IPS-NIHi7 (cell line): ENCODE data around the gene EPS15.

Experiments used
- DNase-seq: peaks from one replicate; pipeline ENCODE4 v3.0.0; 2012; ENCODE audit warnings: mixed read lengths; ENCODE audit errors: extremely low spot score

Gene EPS15

DNA sequence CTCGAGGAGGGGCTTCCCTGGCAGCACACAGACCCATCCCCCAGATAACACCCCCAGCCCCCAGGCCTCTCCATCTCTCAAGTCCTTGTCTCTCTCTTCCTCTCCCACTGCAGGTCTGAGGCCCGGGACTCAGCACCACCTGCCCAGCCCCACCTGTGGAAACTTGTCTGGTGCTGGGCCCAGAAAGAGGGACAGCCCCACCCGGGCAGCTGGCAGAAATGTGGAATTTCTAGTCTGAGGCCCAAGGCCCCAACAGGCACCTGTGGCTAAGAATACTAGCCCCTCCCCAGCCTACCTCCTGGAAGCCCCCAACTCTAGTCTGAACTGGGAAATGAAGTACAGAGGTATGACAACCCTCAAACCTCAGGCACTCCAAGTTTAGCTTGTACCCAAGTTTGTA lies 204.1 kb downstream of the EPS15 start:
- DNase-seq, result no peak

DNA sequence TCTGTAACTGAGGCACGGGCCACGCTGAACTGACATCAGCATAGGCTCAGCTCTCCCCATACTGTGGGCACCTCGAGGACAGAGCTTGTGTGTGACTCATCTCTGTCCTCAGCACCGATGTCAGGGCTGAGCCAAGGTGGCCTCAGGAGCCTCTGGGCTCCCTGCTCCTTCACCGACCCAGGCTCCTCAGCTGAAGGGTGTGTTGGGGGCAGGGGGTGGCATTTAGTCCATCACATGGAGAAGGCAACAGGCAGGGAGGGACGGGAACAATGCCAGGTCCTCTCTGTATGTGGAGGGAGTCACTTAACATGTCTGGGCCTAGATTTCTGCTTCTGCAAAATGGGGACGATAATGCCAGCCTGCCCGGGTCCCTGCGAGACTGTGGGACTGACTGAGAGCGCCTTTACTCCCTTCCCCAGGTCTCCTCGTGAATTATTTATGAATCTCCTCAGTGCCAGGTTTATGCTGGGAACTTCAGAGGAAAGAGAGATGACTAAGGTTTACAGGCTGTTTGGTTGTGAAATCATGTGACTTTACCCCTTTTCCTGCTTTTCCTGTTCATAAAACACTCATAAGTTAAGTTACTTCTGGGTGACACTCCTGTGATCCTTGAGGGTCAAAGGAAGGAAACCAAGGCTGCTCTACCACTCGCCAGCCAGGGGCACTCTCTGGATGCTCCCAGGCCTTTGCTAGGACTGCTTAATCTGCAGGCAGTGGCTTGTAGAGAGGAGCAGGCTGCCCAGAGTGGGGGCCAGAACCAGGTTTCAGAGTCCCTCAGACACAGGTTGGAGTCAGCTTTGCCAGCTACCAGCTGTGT lies 204.9 kb downstream of the EPS15 start:
- DNase-seq, result no peak

DNA sequence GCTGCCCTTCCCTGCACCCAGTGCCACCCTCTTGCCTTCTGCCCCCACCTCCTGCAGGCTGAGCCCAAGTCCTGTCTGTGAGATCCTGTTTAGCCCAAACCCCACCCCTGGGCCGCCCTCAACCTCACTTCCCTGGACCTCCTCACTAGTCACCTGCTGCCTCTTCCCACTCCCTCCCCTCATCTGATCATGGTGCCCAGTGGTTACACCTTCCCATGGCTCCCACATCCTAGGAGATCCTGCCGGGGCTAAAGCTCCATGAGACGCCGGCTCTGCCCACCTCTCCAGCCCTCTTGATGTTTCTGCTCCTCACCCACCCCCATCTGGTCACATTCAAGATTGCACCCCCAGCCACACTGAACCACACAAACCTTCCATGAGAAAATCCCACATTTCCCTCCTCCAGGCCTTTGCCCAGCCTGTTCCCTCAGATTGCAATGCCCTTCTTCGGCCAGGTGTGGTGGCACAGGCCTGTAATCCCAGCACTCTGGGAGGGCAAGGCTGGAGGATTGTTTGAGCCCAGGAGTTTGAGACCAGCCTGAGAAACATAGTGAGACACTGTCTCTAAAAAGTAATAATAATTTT lies 205.7 kb downstream of the EPS15 start:
- peak; percentile 57 for DNase-seq

DNA sequence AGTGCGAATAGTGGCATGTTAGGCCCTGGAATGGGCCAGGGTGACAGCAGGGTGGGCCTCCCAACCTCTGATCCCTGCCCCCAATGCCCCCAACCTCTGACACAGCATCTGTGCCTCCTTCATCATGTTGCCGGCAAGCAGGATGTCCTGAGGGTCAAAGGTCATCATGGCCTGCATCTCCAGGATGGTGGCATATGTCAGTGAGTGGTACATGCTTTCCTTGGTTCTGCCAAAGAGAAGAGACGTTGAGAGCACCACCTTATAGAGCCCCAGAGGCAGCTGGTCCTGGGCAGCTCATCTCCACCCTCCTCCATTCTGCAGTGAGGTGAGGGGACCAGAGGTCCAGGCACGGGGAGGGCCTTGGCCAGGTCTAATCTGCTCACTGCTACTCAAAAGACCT lies 206.3 kb downstream of the EPS15 start:
- no peak for DNase-seq

DNA sequence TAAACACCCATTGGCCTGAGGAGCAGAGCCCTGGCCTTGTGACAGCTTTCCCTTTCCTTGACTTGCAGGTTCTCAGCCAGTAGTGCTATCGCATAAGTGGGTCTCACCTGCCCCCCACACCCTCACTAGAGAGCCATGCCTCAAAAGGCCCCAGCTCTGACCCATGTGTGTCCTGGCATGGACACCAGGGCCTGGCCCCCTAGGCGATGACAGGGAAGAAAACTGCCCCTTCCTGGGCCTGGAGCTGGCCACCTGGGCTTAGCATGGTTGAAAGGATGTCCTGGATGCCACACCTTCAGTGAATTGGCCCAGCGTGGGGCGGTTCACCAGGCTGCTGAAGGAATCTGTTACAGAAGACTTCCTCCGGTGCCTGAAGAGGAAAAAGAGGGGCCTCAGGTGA lies 207.2 kb downstream of the EPS15 start:
- no peak for DNase-seq

DNA sequence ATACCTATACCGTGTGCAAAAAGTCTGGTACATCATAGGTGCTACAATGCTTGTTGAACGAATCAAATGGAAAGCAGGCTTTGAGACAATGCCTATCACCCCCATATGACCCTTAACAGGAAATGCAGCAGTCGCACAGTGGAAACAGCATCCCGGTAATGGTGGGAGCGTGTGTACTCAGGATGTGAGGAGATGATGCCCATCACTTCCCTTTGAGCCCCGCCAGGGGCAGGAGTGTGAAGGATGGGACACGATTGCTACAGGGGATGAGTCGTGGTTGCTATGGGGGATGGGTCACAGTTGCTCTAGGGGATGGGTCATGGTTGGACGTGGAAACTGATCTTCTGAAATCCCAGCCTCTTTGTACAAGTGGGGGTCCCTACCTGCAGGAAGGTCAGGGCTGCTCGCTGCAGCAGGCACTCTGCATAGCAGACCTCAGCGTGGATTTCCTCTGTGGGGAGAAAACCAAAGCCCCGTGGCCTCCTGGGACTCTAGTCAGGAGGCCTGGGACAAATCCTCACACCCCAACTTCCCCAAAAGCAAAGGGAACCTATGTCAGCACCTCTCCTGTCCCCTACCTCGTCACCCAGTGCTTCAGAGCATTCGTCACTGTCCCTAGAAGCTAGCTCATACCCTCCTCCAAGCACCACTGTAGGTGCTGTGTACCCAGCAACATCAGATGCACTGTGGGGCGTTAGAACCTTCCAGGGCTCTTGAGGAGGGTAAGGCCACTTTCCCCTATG lies 208.0 kb downstream of the EPS15 start:
- no peak for DNase-seq

DNA sequence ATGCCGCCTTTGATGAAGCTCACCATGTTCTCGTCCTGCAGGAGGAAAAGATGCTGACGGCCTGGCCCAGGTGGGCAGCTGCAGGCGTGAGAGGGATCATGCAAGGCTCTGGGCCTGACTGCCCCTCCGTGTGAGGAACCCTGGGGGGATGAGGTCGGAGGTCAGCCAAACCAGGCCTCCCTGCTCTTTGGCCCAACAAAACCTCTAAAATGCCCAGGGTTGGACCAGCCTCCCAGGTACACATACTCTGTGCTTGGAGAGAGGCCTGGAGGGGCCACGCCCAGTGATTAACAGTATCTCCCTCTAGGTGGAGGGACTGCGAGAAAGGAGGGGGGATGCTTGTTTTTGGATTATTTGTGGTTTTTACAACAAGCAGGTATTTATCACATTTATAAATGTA lies 209.8 kb downstream of the EPS15 start:
- DNase-seq, result no peak

DNA sequence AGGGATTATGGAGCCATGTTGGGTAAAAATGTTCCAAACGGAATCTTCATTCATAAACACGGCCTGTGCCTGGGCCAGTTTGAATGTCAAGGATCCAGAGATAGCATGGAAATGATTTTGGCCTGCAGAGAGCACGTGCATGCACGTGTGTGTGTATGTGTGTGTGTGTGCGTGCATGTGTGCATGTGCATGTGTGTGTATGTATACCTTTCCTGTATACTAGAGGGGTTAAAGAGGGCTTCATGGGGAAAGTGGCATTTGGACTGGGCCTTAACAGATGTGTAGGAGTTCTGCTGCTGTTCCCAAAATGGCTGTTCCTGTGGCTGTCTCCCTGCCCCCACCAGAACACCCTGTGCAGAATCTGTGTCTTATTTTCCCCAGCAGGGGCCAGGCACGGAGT lies 210.4 kb downstream of the EPS15 start:
- DNase-seq, result no peak

DNA sequence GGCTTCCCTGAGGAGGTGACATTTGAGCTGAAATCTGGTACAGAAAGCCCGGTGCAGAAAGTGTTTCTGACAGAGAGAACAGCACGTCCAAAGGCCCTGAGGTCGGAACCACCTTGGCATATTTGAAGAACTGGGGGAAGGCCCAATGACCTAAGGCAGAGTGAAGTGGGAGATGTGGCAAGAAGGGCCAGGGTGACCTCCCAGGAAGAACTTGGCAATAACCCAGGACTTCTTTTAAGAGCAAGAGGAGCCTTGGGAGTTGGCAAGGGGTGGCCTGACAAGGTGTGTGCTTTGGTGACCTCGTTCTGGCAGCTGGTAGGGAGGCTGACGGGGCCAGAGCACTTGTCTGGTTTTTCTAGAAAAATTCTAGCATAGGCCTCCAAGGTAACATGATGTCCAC lies 212.1 kb downstream of the EPS15 start:
- DNase-seq, result no peak

DNA sequence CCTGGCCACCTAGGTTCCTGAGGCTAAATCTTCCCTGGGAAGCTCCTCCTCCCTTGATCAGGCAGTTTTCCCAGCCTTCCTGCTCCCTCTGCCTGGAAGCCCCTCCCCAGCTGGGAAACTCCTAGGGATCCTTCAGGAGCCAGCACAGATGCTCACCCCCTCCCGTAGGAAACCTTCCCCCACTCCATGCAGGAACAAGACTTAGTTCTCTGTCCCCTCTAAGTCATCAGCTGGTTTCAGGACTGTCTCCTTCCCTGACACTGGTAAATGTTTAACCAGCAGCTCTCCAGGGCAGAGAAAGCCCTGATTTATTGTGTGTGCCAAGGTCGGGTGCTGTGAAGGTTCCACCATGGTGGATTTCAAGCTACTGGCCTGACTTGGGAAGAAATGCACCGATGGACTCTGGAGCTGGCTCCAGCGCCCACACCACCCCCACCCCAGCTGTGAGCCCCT lies 213.7 kb downstream of the EPS15 start:
- no peak for DNase-seq

DNA sequence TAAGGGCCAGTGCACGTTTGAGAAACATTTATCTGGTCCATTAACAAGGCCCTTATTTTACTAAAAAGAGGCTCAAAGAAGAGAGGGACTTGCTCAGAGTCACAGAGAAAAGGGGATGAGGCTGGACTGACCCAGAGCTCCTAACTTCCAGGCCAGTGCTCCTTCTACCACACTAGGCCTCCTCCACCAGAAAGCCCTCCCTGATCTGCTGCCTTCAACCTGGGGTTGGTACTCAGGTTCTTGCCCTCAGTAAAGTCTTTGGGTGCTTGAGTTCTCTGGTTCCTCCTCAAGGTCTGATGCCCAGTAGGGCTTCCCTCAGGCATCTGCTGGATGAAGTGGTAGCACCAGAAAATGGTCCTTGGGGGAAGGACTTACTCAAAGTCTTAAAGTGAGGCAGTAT lies 214.7 kb downstream of the EPS15 start:
- DNase-seq, result no peak
